Activated T-helper 9 cell treated with anti-CD3 and anti-CD28 coated beads, Interleukin-2, amount 50 U/mL, for 16 hours (primary cell): ENCODE results near the gene PAX9.
"Not testable (repeated sequence)": the region's sequence is repeated elsewhere in the genome, so short reads cannot be mapped to it uniquely, and the experiment has no call there.

Experiments used
- DNase-seq: peaks from one replicate; pipeline ENCODE4 v3.0.0-alpha.2; 2020; ENCODE audit warnings: low read depth

Gene PAX9

GRCh38 chr14:36672095-36672494 lies 10.4 kb downstream of the PAX9 start:
- no peak for DNase-seq

DNA sequence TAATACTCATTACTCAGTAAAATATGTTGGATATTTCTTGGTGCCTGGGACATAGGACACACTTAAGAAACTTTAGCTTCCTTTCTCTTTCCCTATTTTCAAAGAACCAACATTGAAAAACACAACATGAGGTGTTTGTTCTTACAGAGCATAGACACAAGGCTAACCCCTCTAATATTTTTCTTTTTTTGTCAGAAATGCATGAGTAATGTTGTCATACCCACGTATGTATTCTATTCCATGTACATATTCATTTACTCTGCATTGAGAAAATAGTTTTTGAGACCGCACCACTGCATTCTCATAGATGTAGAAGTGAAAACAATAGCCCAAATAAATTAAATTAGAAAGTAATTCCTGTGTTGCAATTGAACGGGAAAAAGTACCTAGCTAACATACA lies 13.0 kb downstream of the PAX9 start:
- no peak for DNase-seq

GRCh38 chr14:36675581-36675980 lies 13.9 kb downstream of the PAX9 start:
- no peak for DNase-seq

DNA sequence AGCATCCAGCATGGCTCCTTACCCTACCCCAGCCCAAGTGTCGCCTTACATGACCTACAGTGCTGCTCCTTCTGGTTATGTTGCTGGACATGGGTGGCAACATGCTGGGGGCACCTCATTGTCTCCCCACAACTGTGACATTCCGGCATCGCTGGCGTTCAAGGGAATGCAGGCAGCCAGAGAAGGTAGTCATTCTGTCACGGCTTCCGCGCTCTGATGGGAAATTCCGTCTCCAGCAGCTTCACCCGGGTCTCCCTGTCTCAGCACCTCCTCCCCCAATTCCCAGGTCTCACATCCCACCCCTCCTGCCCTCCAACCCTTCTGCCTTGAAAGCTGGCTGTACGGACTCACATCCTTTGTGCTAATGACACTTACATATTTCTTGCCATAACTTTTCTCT lies 14.6 kb downstream of the PAX9 start:
- DNase-seq: no peak

DNA sequence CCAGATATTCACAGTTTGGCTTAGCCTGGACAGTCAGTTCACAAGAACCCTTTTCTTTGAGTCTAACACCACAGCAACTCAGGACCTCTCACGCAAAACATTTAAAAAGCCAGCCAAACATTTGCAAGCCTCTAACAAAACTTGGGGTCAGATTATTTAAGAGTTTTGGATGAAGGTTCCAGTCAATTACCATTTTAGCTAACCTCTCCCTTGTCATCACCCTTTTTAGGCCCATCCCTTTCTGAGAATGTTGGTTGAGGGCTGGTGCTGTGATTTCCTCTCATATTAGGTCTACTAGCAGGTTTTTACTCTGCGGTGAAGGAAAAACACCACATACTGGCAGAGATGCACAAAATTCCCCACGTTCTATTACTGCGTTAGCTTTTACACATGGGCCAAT lies 20.7 kb downstream of the PAX9 start:
- DNase-seq: no peak

DNA sequence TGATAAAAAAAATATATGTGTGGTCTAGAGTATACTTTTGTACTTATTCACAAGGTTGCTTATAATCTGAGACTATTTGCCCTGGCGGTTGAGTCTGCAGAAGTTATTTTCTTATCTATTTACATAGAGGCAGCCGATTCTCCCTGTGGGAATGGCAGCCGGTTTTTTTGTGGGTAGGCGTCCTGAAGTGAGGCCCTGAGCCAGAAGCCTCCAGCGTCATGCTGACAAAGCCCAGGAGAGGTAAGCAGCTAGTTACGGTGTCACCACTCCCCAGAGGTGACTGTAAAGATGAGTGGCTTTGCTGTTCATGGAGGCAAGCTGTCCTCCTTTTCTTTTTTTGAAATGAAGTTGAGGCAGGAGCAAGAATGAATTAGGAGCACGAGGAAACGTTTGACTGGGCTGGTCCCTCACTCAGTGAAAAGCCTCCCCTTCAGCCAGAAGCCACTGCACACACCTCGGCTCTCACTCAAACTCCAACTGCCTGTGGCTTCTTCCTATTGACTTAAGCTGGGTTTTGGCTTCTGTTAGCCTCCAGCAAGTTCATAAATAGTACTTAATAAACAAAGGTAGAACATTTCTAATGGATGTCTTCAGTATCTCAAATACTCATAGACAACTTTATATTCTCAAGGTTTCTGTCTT lies 21.5 kb downstream of the PAX9 start:
- no peak for DNase-seq

GRCh38 chr14:36684946-36685345 lies 23.3 kb downstream of the PAX9 start:
- DNase-seq: no peak

- DNase-seq: no peak
These were observed 28.8 kb downstream of the PAX9 start for GRCh38 chr14:36690311-36691040.

DNA sequence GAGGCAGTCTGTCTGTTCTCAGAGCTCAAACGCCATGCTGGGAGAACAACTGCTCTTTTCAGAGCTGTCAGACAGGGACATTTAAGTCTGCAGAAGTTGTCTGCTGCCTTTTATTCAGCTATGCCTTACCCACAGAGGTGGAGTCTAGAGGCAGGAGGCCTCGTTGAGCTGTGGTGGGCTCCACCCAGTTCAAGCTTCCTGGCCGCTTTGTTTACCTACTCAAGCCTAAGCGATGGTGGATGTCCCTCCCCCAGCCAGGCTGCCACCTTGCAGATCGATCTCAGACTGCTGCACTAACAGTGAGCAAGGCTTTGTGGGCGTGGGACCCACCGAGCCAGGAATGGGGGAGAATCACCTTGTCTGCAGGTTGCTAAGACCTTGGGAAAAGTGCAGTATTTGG lies 37.8 kb downstream of the PAX9 start:
- not testable (repeated sequence) for DNase-seq

- no peak for DNase-seq
These were observed 39.0 kb downstream of the PAX9 start for GRCh38 chr14:36700651-36701050.

DNA sequence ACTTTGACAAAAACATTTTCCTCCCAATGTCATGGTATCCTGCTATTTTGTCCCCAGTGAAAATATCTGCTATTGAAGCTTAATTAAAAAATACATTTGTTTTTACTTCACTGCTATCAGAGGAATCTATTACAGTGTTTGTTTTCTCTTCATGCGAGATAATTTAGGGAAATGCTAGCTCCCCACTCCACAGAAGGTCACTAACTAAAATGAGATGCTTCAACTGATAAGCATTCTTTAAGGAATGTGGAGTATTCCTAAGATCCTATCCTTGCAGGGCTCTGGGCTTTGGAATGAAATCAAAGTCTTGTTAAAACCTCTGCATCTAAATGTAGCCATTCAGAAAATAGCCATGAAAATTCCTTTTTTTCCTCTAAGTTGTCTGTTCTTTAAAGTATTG lies 39.5 kb downstream of the PAX9 start:
- DNase-seq: no peak

GRCh38 chr14:36702474-36702873 lies 40.8 kb downstream of the PAX9 start:
- DNase-seq: no peak

- no peak for DNase-seq
These were observed 45.9 kb downstream of the PAX9 start for GRCh38 chr14:36707570-36707969.

DNA sequence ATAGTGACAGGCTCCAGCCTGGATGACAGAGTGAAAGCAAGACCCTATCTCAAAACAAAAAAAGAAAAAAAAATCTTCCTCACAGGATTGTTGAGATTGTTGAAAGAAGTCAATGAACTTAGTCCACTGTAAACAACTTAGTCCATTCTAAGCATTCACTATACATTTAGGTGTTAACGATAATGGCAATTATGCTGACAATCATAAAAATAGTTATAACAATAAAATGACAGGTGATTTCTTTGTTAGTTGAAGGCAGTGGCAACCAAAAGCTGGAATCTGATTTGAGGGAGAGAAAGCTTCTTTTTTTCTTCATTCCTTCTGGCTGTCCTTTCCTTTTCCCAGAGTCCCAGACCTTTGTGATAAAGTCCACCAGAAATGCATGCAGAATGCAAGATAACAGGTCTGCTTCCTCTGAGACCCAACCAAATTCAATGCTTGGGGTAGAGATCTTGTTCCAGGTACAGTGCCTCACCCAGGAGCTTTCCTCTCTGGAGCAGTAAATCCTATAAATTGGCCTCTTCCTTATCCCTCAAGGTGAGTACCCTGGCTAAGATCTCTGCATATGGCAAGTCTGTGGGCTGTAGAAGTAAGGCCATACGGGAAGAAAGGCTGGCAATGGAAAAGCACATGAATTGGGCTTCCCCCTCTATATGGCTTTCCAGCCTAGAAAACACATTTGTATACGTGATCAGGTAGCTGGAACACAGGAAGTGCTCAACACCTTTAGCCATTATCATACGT lies 52.5 kb downstream of the PAX9 start:
- DNase-seq: no peak

- no peak for DNase-seq
These were observed 55.0 kb downstream of the PAX9 start for GRCh38 chr14:36716614-36717184.

GRCh38 chr14:36717363-36717762 lies 55.7 kb downstream of the PAX9 start:
- no peak for DNase-seq

- no peak for DNase-seq
These were observed 56.6 kb downstream of the PAX9 start for GRCh38 chr14:36718216-36718615.

DNA sequence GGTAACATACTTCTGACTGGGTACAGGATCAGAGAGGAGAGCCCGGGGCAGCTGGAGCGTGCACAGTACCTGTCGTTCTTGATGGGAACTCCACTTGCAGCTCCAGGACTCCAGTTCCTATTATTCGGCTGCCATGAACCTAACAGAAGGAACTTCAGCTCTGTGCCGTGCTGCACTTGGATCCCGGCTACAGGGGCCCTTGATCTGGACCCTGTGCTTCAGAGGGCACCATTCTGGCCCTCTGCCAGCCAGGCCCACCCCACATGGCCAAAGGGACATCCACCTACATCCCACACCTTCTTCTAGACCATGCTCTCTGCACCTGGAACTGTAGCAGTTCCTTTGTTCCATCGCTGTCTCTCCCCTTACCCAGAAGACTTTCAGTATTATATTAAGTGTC lies 58.2 kb downstream of the PAX9 start:
- no peak for DNase-seq

- DNase-seq: no peak
These were observed 59.0 kb downstream of the PAX9 start for GRCh38 chr14:36720657-36721056.

GRCh38 chr14:36721877-36722276 lies 60.2 kb downstream of the PAX9 start:
- no peak for DNase-seq

DNA sequence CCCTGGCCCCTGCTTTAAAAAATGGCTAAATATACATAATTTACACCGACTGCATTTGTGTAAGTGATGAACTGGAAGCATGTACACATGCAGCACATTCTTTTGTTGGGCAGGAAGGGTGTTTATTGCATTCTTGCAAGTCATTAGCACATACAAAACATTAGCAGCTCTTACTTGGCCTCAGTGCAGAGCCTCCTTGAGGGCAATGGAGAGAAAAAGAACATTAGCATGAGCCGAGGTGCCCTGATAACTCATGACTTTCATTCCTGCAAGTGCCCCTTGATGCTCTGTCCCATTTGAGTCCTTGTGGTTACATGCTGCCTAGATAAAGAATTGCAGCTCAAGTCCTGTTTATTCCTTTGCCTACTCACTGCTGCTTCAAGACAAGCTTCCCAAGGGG lies 61.9 kb downstream of the PAX9 start:
- no peak for DNase-seq

DNA sequence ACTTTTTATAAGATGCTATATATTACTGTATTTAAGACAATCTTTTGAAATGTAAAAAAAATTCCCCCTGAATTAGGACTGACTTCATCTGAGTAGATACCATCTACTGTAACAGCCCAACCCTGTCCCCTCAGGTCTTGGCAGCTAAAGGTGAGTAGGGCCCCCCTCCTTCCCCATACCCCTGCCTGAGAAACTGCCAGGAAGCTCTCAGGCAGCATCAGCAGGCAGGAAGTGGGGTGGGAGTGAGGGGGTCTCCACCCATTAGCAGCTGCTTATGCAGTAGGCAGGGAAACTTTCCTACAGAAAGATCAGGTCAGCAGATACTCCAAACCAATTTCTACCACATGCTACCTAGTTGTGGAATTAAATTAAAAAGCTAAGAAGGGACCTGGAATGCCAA lies 62.5 kb downstream of the PAX9 start:
- no peak for DNase-seq

DNA sequence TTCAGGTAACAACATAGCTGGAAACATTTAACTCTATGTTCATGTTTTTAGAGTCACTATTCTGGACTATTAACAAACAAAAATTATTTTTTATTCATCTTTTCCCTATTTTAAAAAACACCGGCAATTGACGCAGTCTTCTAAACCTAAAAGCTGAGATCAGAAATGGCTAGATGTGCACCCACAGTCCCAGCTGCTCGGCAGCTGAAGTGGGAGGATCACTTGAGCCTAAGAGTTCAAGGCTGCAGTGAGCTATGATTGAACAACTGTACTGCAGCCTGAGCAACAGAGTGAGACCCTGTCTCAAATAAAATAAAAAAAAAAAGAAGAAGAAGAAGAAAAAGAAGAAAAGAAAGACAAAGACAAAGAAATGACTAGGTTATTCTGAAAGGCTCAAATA lies 64.5 kb downstream of the PAX9 start:
- no peak for DNase-seq
